Measurements from ENCODE around the gene TBC1D22A. TPM values are rescaled to one million over a fixed set of nuclear protein-coding genes. Genes with fewer than 3 reads are reported as not detected.
A peak's percentile ranks its signal among the peaks of the same experiment; 100 is the strongest.

Gene TBC1D22A
- total and polyA plus RNA-seq, 8 donors = 14.4 to 33.5 (median 15.7) TPM

DNA sequence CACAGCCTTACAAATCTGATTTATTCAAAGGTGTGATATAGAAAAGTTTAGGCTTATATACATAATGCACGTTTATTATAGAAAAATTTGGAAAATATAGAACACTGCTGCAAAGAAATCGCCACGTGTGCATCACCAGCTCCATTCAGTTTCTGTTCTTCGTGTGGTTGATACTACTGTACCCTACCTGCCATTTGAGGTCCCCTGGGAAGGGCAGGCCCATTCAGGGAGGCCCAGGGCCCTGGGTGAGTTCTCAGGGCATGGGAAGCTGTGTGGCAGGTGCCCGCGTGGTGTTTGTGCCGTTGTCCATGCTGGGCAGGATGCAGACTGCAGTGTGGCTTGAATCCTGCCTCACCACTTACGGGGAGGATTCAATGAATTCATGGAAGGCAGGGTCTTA lies 60.8 kb downstream of the TBC1D22A start:
- DNase-seq (no peak), ATAC-seq (no peak)
- no peaks in the 10 kb centered on the region for H3K9me3 ChIP-seq
- H3K36me3 ChIP-seq = peaks cover 0 to 6% of the 10 kb centered on the region in 2 donors
- intact Hi-C loops (cut with DNase I) = no loop called here
- TF ChIP-seq, protein P1, sequence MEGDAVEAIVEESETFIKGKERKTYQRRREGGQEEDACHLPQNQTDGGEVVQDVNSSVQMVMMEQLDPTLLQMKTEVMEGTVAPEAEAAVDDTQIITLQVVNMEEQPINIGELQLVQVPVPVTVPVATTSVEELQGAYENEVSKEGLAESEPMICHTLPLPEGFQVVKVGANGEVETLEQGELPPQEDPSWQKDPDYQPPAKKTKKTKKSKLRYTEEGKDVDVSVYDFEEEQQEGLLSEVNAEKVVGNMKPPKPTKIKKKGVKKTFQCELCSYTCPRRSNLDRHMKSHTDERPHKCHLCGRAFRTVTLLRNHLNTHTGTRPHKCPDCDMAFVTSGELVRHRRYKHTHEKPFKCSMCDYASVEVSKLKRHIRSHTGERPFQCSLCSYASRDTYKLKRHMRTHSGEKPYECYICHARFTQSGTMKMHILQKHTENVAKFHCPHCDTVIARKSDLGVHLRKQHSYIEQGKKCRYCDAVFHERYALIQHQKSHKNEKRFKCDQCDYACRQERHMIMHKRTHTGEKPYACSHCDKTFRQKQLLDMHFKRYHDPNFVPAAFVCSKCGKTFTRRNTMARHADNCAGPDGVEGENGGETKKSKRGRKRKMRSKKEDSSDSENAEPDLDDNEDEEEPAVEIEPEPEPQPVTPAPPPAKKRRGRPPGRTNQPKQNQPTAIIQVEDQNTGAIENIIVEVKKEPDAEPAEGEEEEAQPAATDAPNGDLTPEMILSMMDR (IDR thresholded peaks at IDR 0.05) = no peak
- no peaks in the 10 kb centered on the region for H3K4me1 ChIP-seq
- H3K27ac ChIP-seq = no peak overlapping the region
- no peaks in the 10 kb centered on the region for H3K27me3 ChIP-seq
- no peak overlapping the region for H3K4me3 ChIP-seq

DNA sequence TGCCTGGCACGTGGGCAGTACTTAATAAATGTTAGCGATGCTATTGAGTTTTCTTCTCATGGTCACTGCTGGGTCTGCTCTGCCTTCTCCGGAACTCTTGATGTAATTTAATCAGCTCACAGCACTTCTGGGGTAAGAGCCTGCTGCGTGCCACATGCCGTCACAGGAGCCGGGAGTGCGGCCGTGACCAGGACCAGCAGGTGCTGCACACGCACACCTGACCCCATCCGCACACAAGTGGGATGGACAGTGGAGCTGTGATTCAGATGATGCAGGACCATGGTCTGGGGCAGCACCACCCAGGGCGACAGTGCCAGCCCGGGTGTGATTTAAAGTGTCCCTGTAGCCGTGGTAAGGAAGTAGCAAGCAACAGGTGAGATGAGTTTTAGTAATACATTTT lies 61.2 kb downstream of the TBC1D22A start:
- intact Hi-C loops (cut with DNase I) = no loop called here
- ATAC-seq = no peak
- Histone ChIP-seq H3K4me3 (no peak overlapping the region), H3K9me3 (no peaks in the 10 kb centered on the region), H3K36me3 (peaks cover 0 to 6% of the 10 kb centered on the region in 2 donors), H3K4me1 (peaks cover 0 to under 1% of the 10 kb centered on the region in 2 donors), H3K27me3 (no peaks in the 10 kb centered on the region), H3K27ac (no peak overlapping the region)
- DNase-seq = peak in 1 of 4 donors; percentile 67
- TF ChIP-seq, protein P1 (IDR thresholded peaks at IDR 0.05) = no peak

DNA sequence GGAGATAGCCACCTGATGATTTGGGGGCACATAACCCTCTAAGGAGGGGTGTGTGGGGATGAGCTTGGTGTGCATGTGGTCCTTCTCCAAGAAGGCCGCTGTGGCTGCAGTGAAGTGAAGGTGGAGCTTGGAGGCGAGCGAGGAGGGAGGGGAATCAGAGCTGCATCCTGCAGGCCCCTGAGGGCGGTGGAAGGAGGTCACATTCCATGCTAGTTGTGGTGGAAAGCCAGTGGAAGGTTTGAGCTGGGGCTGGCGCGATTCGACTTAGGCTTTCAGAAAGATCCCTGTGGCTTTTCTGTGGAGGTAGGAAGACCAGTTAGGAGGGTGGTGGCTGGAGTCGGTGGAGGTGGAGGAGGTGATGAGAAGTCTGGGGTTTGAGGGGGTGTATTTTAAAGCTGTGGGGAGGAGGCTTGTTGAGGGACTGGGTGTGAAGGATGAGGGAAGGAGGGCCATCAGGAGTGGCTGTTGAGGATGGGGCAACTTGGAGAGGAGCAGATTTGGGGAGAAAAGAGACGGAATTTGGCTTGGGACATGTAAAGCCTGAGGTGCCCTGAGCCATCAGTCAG lies 62.0 kb downstream of the TBC1D22A start:
- Histone ChIP-seq H3K36me3 (peaks cover 0 to 6% of the 10 kb centered on the region in 2 donors), H3K27me3 (no peaks in the 10 kb centered on the region), H3K4me3 (no peak overlapping the region), H3K4me1 (peaks cover 7% of the 10 kb centered on the region in 2 donors), H3K9me3 (no peaks in the 10 kb centered on the region), H3K27ac (no peak overlapping the region)
- intact Hi-C loops (cut with DNase I) = no loop called here
- ATAC-seq (no peak), DNase-seq (peak in 1 of 4 donors; percentile 53)
- TF ChIP-seq, protein P1 (IDR thresholded peaks at IDR 0.05) = no peak

DNA sequence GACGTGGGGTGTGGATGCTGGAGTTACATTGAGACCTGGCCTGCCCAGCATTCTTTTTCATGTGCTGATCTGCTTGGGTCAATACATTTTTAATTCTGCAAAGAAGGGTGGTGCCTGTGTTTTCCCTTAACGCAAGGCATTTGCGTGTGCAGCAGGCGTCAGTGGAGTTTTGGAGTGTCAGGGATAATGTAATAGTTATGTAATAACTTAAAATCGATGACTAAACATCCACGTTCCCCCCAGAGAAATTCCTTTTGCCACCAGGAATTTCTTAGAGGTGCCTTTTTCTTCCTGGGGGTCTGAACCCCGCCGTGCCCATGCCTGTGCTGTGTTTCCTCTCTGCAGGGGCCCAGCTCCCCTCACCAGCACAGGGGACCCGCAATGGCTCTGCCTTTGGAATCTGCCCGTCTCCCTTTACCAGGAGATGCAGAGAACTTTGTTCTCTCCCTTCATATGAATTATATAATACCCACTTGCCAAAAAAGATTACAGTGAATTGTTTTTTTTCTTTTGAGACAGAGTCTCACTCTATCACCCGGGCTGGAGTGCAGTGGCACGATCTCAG lies 62.6 kb downstream of the TBC1D22A start:
- no peak overlapping the region for H3K27ac ChIP-seq
- DNase-seq (no peak), ATAC-seq (no peak)
- no peaks in the 10 kb centered on the region for H3K27me3 ChIP-seq
- intact Hi-C loops (cut with DNase I) = no loop called here
- H3K4me1 ChIP-seq = peaks cover 12 to 13% of the 10 kb centered on the region in 2 donors
- TF ChIP-seq, protein P1 (IDR thresholded peaks at IDR 0.05) = no peak
- H3K9me3 ChIP-seq = no peaks in the 10 kb centered on the region
- H3K4me3 ChIP-seq = no peak overlapping the region
- H3K36me3 ChIP-seq = peaks cover 0 to 6% of the 10 kb centered on the region in 2 donors

DNA sequence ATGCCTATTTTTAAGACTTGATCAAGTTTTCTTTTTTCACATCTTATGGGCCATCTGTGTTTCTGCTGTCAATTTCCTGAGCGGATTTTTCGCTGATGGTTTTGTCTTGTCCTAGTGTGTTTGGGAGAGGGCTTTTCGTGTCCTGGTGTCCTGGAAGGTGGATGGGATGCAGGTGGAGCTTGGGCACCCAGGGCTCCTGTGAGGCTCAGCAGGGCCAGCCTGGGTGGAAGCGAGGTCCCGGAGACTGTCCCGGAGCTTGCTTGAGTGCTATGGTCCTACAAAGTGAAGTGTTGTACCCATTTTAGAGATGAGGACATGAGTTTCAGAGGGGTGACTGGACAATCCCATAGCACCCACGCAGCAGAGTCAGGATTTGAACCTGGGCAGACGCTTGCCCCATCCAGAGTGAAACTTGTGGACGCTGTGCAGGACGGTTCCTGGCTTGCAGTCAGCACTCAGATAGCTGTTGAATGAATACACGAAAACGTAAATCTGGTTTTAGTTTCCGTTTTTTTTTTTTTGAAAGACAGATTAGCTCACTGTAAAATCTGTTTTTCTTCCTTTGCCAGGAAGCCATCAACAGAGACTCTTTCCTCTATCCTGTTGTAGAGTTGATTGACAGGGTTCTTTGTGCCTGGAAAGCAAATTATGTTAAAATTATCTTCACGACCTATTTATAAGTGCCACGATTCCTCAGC lies 64.1 kb downstream of the TBC1D22A start:
- TF ChIP-seq, protein P1 (IDR thresholded peaks at IDR 0.05) = no peak
- intact Hi-C loops (cut with DNase I) = no loop called here
- Histone ChIP-seq H3K4me3 (no peak overlapping the region), H3K4me1 (peaks cover 12 to 25% of the 10 kb centered on the region in 2 donors), H3K27ac (no peak overlapping the region), H3K36me3 (peaks cover 0 to 6% of the 10 kb centered on the region in 2 donors), H3K9me3 (no peaks in the 10 kb centered on the region), H3K27me3 (no peaks in the 10 kb centered on the region)
- no peak for DNase-seq
- no peak for ATAC-seq

All from left lung (tissue), 10 donors.